Panc1 (cell line): ENCODE results near the gene WAPL. TPM values are rescaled to one million over a fixed set of nuclear protein-coding genes. Genes with fewer than 3 reads are reported as not detected.

Source experiments
- ATAC-seq: fragments of 200-7000 bp; cut with Tn5 transposase; 2 replicates; pipeline ENCODE4 v1.9.1; 2020; ENCODE audit warnings: mild to moderate bottlenecking, moderate library complexity
- BruUV-seq: library from RNA; stranded (reverse); fragments of 400-500 nt; replicated peaks from 2 replicates; lab custom pipeline; 2021; lab: Mats Ljungman, UMichigan
- CTCF ChIA-PET: fragments of 300-600 bp; sonication (Branson Sonifier 250); formaldehyde crosslinking; loops from one replicate; lab custom pipeline; 2022; ENCODE audit warnings: antibody characterized with exemption; lab: Charles Lee
- POLR2A ChIA-PET: fragments of 300-600 bp; sonication (Branson Sonifier 250); formaldehyde crosslinking; loops from one replicate; lab custom pipeline; 2022; ENCODE audit warnings: antibody characterized with exemption; lab: Charles Lee
- DNase-seq: peaks from one replicate; pipeline ENCODE4 v3.0.0-alpha.2; 2010; ENCODE audit warnings: low read depth, low spot score
- H3K27ac ChIP-seq: 2 replicates; pipeline ENCODE4 v1.5.1; 2011; ENCODE audit warnings: mild to moderate bottlenecking, low read length, inconsistent platforms
- H3K27me3 ChIP-seq: fragments of 200-500 bp; sonication (Bioruptor generic); 2 replicates; pipeline ENCODE4 v1.6.0; 2014; ENCODE audit warnings: low read length, inconsistent platforms; ENCODE audit not compliant: control insufficient read depth, insufficient read depth
- H3K36me3 ChIP-seq: fragments of 200-500 bp; sonication (Bioruptor generic); 2 replicates; pipeline ENCODE4 v1.5.1; 2014; ENCODE audit warnings: inconsistent platforms, mild to moderate bottlenecking, low read length, moderate library complexity; ENCODE audit not compliant: control insufficient read depth, insufficient read depth
- H3K4me1 ChIP-seq: 2 replicates; pipeline ENCODE4 v1.5.1; 2011; ENCODE audit warnings: inconsistent platforms, mild to moderate bottlenecking, low read length, moderate library complexity; ENCODE audit not compliant: control insufficient read depth, insufficient read depth
- H3K4me3 ChIP-seq, 2 experiments: 2 replicates each; pipeline ENCODE4 v1.5.1; 2011 to 2012; ENCODE audit warnings: low read depth in 2 of 2, low read length in 2 of 2, mild to moderate bottlenecking in 2 of 2, inconsistent platforms in 1 of 2, moderate library complexity in 1 of 2
- H3K9me3 ChIP-seq: fragments of 200-500 bp; sonication (Bioruptor generic); 2 replicates; pipeline ENCODE4 v1.5.1; 2014; ENCODE audit warnings: low read depth, mild to moderate bottlenecking, inconsistent platforms, low read length, moderate library complexity; ENCODE audit not compliant: control insufficient read depth, insufficient read depth
- POLR2AphosphoS5 ChIP-seq: IDR thresholded peaks from 2 replicates; pipeline ENCODE4 v1.6.1; 2012; ENCODE audit warnings: mild to moderate bottlenecking, low read depth, low read length, moderate library complexity
- SIN3A ChIP-seq: IDR thresholded peaks from 2 replicates; pipeline ENCODE4 v1.6.1; 2012; ENCODE audit warnings: low read depth, mild to moderate bottlenecking, low read length, moderate library complexity, borderline replicate concordance; ENCODE audit not compliant: insufficient read depth
- TCF7L2 ChIP-seq: IDR thresholded peaks from 2 replicates; pipeline ENCODE4 v1.6.1; 2011; ENCODE audit warnings: mild to moderate bottlenecking, low read depth, low read length, inconsistent platforms
- in situ Hi-C: cut with HindIII; loops from 2 replicates; pipeline ENCODE4 v1.10.0; 2016; ENCODE audit warnings: low sequenced_read_pairs, low pct_unique_long_range_greater_than_20kb
- intact Hi-C: fragments of 100-400 bp; cut with micrococcal nuclease; formaldehyde crosslinking; loops from one replicate; pipeline ENCODE4 v1.10.0; 2022; ENCODE audit not compliant: unreplicated experiment
- total RNA-seq: library from RNA; stranded (reverse); gene quantifications from one replicate; pipeline ENCODE4 v1.2.1, GENCODE V29; 2021; ENCODE audit not compliant: unreplicated experiment
- TF ChIP-seq, protein P1 (sequence below), 2 experiments: IDR thresholded peaks; 2 replicates each; pipeline ENCODE4 v1.6.1; 2011 to 2012; ENCODE audit warnings: low read depth in 2 of 2, control low read depth in 1 of 2, low read length in 1 of 2, mild to moderate bottlenecking in 1 of 2, moderate library complexity in 1 of 2; ENCODE audit not compliant: insufficient read depth in 1 of 2
- TF ChIP-seq, protein P2 (sequence below): fragments of 450-650 bp; IDR thresholded peaks from 2 replicates; pipeline ENCODE4 v1.5.1; 2017; ENCODE audit warnings: mild to moderate bottlenecking

The WAPL gene
- total RNA-seq, 1 experiment from 2014 or later = 56.2 TPM

DNA sequence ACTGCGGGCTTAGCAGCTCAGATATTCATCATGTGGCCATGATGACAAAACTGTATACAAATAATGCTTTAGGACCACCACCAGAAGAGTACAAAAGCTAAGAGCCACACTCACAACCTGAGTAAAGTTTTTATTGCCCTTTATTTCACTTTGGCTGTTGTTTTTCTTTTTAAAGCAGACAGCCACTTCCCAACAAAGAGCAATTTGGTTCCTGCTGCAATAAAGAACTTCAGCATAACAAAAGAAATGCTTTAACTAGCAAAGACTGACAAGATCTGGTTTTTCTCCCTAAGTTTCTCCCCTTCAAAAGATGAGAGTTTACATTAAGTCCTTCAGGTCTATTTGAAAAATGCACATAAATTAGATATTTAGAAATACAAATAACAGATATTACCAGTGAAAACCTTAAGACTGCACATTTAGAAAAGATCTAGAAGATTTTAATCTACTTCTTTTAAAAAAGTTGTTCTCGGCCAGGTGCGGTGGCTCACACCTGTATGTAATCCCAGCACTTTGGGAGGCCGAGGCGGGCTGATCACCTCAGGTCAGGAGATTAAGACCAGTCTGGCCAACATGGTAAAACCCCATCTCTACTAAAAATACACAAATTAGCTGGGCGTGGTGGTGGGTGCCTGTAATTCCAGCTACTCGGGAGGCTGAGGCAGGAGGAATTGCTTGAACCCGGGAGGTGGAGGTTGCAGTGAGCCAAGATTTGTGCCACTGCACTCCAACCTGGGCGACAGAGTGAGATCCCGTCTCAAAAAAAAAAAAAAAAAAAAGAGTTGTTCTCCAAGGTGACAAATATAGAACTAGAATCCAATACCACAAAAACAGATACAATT is 59.4 kb downstream of the WAPL start:
- Histone ChIP-seq H3K4me3 (no peak overlapping the region), H3K27ac (no peak overlapping the region), H3K4me1 (no peaks in the 10 kb centered on the region), H3K27me3 (no peaks in the 10 kb centered on the region), H3K9me3 (no peaks in the 10 kb centered on the region), H3K36me3 (peaks cover 37% of the 10 kb centered on the region)
- in situ Hi-C loops (no loop called here), intact Hi-C loops (no loop called here)
- no peak for DNase-seq
- ChIA-PET POLR2A (no interaction called here), CTCF (interaction anchor here (0.7 kb wide), 1 partner anchor 68 kb away, joined by 5 read pairs; no protein-coding TSS in a partner anchor)
- TF ChIP-seq, protein P1, sequence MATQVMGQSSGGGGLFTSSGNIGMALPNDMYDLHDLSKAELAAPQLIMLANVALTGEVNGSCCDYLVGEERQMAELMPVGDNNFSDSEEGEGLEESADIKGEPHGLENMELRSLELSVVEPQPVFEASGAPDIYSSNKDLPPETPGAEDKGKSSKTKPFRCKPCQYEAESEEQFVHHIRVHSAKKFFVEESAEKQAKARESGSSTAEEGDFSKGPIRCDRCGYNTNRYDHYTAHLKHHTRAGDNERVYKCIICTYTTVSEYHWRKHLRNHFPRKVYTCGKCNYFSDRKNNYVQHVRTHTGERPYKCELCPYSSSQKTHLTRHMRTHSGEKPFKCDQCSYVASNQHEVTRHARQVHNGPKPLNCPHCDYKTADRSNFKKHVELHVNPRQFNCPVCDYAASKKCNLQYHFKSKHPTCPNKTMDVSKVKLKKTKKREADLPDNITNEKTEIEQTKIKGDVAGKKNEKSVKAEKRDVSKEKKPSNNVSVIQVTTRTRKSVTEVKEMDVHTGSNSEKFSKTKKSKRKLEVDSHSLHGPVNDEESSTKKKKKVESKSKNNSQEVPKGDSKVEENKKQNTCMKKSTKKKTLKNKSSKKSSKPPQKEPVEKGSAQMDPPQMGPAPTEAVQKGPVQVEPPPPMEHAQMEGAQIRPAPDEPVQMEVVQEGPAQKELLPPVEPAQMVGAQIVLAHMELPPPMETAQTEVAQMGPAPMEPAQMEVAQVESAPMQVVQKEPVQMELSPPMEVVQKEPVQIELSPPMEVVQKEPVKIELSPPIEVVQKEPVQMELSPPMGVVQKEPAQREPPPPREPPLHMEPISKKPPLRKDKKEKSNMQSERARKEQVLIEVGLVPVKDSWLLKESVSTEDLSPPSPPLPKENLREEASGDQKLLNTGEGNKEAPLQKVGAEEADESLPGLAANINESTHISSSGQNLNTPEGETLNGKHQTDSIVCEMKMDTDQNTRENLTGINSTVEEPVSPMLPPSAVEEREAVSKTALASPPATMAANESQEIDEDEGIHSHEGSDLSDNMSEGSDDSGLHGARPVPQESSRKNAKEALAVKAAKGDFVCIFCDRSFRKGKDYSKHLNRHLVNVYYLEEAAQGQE (IDR thresholded peaks at IDR 0.05; ENCODE audit: insufficient read depth in 1 of 2, low read depth in 2 of 2, low read length in 1 of 2) = no peak
- TF ChIP-seq SIN3A = no peak
- TF ChIP-seq, protein P2, sequence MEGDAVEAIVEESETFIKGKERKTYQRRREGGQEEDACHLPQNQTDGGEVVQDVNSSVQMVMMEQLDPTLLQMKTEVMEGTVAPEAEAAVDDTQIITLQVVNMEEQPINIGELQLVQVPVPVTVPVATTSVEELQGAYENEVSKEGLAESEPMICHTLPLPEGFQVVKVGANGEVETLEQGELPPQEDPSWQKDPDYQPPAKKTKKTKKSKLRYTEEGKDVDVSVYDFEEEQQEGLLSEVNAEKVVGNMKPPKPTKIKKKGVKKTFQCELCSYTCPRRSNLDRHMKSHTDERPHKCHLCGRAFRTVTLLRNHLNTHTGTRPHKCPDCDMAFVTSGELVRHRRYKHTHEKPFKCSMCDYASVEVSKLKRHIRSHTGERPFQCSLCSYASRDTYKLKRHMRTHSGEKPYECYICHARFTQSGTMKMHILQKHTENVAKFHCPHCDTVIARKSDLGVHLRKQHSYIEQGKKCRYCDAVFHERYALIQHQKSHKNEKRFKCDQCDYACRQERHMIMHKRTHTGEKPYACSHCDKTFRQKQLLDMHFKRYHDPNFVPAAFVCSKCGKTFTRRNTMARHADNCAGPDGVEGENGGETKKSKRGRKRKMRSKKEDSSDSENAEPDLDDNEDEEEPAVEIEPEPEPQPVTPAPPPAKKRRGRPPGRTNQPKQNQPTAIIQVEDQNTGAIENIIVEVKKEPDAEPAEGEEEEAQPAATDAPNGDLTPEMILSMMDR = no peak
- TF ChIP-seq TCF7L2 = no peak
- no peak for TF ChIP-seq POLR2AphosphoS5
- no TSS peak for BruUV-seq
- no peak for ATAC-seq

DNA sequence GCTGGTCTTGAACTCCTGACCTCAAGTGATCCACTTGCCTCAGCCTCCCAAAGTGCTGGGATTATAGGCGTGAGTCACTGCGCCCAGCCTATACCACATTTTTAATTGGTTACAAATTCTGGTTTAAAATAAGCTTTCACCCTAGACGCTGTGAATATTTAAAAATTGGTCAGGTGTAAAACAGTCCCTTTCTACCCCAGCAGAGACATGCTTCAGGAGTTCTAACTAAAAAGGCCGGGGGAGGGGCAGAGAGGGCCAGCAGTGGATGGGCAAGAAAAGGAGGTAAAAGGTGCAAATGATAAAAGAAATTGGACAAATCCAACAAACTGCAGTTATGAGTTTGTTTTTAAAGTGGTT is 70.0 kb downstream of the WAPL start:
- H3K27me3 ChIP-seq = no peaks in the 10 kb centered on the region
- no peaks in the 10 kb centered on the region for H3K9me3 ChIP-seq
- H3K4me3 ChIP-seq = no peak overlapping the region
- H3K27ac ChIP-seq = no peak overlapping the region
- POLR2A ChIA-PET = no interaction called here
- no peaks in the 10 kb centered on the region for H3K4me1 ChIP-seq
- H3K36me3 ChIP-seq = peaks cover 43% of the 10 kb centered on the region
- DNase-seq = no peak
- intact Hi-C loops (no loop called here), in situ Hi-C loops (no loop called here)
- TF ChIP-seq, protein P2 = no peak
- TF ChIP-seq TCF7L2 = no peak
- TF ChIP-seq, protein P1 (IDR thresholded peaks at IDR 0.05; ENCODE audit: insufficient read depth in 1 of 2, low read depth in 2 of 2, low read length in 1 of 2) = no peak
- no peak for TF ChIP-seq SIN3A
- TF ChIP-seq POLR2AphosphoS5 = no peak
- BruUV-seq = no TSS peak
- CTCF ChIA-PET = interaction anchor here (0.7 kb wide), 1 partner anchor 29 kb away, joined by 5 read pairs; no protein-coding TSS in a partner anchor
- no peak for ATAC-seq
